DMS 273 (cell line): ENCODE results near the gene C18orf54.
"Not testable (repeated sequence)": the region's sequence is repeated elsewhere in the genome, so short reads cannot be mapped to it uniquely, and the experiment has no call there.

ENCODE experiments used
- DNase-seq: peaks from one replicate; lab custom pipeline; 2025; ENCODE audit not compliant: unreplicated experiment; lab: John Stamatoyannopoulos, UW

Gene C18orf54

DNA sequence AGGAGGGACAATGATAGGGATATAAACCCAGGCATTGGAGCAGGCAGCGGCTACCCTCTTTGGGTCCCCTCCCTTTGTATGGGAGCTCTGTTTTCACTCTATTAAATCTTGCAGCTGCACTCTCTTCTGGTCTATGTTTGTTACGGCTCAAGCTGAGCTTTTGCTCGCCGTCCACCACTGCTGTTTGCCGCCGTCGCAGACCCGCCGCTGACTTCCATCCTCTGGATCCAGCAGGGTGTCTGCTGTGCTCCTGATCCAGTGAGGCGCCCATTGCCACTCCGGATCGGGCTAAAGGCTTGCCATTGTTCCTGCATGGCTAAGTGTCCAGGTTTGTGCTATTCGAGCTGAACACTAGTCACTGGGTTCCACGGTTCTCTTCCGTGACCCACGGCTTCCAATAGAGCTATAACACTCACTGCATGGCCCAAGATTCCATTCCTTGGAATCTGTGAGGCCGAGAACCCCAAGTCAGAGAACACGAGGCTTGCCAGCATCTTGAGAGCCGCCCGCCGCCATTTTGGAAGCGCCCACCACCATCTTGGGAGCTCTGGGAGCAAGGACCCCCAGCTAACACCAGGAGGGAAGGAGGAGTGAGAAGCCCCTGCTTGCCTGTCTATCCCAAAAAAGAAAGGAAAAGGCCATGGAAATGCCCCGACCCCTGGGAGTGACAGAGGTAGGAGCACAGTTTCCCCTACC, 29.2 kb downstream of the C18orf54 start:
- DNase-seq: not testable (repeated sequence)

DNA sequence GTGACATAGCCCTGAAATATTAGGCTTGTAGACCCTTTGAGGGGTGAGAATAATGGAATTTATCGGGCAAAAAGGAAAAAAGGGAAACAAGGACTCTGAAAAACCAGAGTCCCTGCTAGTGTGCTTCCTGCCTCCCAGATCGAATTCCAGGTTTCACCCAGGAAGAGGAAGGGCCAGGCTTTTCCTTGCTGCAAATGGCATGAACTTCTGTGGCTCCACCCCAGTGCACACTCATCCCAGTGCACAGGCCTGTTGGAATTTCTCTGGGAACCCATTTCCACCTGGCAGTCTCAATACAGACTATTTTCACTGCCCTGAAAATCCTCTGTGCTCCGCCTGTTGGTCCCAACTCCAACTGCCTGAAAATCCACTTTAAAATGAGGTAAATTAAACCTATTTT, 29.9 kb downstream of the C18orf54 start:
- DNase-seq: no peak

DNA sequence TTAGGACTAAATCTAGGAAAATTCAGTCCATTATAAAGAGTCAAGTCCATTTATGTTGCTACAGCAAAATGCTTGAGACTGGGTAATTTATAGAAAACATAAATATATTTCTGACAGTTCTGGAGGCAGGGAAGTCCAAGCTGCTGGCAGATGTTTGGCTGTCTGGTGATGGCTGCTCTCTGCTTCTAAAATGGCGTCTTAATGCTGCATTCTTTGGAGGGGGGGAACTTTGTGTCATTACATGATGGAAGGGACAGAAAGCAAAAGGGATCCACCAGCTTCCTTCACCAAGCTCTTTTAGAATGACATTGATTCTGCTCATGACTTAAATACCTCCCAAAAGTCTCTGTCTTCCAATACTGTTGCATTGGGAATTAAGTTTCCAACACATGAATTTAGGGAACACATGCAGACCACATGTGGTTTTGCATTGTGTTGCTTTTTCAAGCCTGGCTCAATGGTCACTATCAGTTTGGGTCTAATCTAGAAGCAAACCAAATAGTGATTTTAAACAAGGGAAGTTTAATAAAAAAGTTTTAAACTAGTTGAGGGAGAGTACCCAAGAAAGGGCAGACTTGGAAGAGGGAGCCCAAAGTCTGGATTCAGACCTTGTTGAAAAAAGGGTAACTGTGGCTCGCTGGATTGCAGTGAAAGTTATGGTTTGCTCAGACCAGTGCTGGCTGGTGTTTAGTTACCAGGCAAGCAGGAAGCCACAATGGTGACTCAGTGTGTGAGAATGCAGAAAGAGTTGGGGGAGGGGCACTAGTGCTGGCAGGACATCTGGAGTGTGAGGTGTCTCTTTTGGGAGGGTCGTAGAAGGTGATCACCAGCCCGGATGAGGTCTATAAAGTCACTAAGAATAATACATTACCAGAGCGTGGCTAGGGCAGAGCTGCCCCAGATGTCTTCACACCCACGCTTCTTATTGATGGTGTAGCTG, 30.8 kb downstream of the C18orf54 start:
- peak; percentile 68 for DNase-seq

DNA sequence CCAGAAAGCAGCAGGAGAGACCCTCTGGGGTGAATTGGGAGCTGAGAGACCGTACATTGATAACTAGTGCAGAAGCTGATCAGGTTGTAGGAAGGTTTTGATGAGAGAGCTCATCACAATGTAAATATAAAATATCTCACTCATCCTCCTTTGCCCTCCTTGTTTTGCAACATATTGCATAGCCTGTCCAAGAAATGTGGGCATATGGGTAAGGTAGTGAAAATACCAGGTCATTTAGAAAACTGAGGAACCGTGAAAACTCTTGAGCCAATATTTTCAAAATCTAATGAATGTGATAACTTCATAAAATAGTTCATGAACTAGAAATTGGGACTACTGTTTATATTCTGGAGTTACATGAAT, 31.4 kb downstream of the C18orf54 start:
- no peak for DNase-seq

DNA sequence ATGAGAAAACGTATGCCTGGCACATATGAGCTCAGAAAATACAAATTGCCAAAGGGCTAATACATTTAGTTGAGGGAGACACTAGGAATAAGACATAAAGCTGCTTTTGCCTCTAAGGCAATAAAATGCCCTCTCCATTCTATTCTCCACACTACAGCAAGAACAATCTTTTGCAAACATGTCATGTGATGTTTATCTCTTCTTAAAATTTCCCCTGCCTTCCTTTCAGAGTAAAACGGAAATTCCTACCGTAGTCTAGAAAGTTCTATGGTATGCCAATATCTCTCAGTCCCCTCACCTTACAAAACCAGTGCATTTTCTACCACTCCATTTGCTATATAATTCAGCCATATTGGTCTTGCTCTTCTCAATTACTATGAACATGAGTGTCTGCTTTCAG, 33.1 kb downstream of the C18orf54 start:
- no peak for DNase-seq

DNA sequence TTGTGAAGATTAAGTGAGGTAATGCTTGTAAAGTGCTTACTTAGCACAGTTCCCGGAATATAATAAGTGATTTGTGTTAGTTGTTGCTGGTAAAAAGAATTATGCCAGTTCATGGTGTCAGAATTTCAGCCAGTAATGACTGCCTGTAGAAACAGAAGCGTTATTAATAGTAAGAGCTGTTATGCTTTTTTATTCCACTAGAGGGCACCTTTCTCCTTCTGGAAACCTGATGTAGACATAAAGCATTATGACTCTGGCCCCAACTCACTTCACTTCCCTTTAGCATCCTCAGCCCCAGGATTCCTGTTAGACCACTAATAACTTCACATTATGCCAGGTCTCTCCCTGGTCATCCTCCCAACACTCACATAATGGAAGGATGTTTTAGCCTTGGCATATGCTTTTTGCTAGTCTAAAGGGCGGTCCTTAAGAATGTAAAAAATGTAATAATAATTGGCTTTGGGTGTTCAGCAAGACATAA, 34.9 kb downstream of the C18orf54 start:
- DNase-seq: peak; percentile 83

DNA sequence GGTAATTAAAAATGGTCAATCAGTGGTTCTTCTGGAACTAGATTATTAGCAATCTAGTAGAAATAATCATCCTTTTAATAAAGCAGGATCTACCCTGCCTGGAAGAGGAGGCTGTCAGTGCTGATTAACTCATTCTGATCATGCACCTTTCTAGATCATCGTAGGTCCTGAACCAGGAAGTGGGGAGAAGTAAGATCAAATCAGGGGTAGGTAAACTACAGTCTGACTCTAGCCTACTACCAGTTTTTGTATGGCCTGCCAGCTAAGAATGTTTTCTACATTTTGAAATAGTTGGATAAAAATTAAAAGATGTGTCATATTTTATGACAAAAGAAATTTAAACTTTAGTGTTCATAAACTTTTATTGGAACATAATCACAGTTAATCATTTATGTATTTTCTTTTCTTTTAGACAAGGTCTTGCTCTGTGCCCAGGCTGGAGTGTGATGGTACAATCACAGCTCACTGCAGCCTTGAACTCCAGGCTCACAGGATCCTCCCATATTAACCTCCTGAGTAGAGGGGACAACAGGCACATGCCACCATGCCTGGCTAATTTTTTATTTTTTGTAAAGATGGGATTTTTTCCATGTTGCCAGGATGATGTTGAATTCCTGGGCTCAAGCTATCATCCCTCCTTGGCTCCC, 36.1 kb downstream of the C18orf54 start:
- DNase-seq: no peak

DNA sequence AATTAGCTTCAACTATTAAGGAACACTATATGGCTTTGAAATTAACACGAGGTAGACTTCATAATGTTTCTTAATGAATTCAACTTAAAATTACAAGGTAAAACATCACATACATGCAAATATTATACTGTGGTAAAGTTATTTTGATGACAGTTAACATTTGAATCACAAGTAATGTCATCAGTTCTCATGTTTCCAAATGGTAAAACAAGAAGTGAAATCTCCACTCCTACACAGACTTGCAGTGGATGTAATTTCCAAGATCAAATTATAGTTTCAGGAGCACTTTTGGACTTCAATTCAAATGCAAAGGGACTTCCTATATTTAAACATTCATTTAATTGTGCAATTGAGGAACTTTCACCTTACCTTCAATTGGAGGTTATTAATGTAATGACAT, 39.1 kb downstream of the C18orf54 start:
- DNase-seq: no peak

DNA sequence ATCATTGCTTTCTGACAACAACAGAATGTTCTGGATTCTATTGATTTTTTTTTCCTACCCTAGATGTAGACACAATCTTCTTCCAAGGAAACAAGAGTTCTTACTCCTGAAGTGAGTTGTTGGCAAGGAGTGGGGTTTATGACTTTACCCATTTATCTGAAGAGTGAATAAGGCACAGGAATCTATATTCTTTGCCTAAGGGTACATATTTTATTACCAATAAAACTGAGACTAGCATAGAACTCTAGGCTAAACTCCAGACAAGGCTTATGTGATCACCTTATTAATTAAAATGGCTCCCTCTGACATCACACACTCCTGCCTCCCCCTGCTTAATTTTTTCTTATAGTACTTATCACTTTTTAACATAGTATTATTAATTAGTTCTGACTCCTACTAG, 47.6 kb downstream of the C18orf54 start:
- DNase-seq: no peak

DNA sequence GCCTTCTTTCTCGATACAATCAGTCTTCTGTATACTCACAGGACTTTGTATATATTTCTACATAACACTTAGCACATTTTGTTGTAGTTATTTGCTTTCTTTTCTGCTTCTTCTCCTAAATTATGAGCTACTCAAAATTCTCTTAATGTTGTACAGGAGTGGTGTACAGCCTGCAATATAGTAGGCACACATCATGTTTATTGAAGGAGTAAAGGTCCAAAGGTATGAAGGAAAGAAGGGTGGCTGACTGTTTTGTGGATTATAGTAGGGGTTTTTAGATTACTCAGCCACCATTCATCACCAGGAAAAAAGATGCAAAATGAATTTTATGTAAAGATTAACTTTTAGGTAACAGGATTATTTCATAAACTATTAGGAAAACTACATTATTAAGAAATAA, 54.1 kb downstream of the C18orf54 start:
- no peak for DNase-seq

DNA sequence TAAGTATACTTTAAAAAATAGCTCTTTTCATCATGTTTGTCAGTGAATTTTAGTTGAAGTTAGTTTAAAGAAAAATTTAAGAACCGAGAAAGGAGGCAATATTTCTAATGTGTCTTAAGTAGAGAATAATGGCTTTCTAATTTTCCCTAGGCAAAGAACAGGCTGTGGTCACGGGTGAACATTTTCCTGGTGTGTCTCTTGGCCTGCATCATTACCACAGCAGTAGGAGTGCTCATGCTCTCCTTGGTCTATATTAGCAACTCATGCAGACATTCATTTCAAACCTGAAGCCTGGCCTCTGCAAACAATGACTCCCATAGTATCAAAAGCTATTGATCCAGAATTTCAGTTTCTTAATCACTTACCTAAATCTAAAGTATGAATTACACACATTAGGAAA, 57.4 kb downstream of the C18orf54 start:
- no peak for DNase-seq

DNA sequence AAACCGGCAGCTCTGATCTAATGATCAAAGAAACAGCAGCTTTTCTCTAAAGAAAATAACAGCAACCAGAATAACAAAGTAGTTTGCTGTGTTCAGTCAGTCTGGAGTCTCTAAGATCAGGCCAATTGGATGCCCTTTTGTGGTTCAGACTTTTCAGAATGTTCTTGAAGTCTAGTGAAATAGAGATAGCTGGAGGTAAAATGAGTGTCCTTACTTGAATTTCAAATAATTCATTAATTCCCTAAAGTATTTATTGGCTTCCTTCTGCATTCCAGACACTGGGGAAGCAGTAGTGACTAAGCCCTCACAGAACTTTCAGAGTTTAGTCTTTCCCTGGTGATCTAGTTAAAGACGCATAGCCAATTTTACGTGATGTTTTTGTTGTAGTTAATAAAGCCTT, 58.7 kb downstream of the C18orf54 start:
- no peak for DNase-seq

DNA sequence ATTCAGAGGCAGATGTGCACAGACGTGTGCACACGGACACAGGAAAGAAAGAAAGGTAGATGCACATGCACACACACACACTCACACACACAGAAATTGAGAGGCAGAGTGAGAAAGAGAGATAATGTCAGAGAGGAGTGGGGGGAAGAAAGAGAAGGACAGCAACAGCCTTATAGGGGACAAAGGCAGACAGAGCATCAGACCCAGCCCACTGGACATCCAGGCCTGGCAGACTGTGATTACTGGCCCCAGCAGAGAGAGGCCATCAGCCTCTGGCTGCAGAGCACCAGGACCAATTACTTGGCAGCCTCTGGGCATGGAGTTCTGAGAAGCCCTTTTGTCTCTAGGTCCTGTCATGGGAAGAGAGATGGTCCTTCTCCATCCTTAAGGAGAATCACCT, 66.1 kb downstream of the C18orf54 start:
- no peak for DNase-seq

DNA sequence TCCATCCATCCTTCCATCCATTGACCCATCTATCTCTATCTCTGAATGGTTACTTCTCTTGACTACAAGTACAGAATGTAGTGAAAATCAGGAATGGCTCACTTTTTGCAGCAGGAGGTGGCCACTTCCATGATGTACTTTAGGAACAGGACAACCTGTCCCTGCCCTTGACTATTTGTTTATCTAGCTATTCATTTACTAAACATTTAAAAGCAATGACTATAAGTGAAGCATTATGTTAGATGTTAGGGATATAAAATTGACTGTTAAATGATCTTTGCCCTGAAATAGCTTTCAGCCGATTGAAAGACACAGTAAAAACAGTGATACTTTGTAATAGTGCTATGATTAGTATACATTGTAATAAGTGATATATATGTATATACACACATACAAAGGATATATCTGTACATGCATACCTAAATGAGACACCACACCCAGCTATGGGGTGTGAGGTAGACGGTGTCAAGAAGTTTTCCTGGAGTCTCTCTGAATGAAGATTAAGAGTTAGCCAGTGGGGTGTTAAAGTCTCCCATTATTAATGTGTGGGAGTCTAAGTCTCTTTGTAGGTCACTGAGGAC, 68.5 kb downstream of the C18orf54 start:
- no peak for DNase-seq
